MM.1S (cell line): ENCODE results near the gene SLC16A7.

Source experiments
- DNase-seq: peaks from one replicate; pipeline ENCODE4 v3.0.0-alpha.2; 2015
- H2AFZ ChIP-seq: fragments of 300-600 bp; sonication (generic); 2 replicates; pipeline ENCODE4 v1.6.0; 2016; ENCODE audit warnings: antibody characterized with exemption, low read length
- H3F3A ChIP-seq: fragments of 300-600 bp; sonication (generic); 2 replicates; pipeline ENCODE4 v1.6.1; 2016; ENCODE audit warnings: mild to moderate bottlenecking, antibody characterized with exemption, low read length, moderate library complexity, mixed read lengths; ENCODE audit not compliant: insufficient read depth
- H3K27ac ChIP-seq: fragments of 300-600 bp; sonication (generic); 2 replicates; pipeline ENCODE4 v1.5.1; 2016; ENCODE audit warnings: mild to moderate bottlenecking, low read length
- H3K27me3 ChIP-seq: fragments of 300-600 bp; sonication (generic); replicated peaks from 2 replicates; pipeline ENCODE4 v1.6.0; 2016; ENCODE audit warnings: low read length; ENCODE audit not compliant: insufficient read depth
- H3K36me3 ChIP-seq: fragments of 300-600 bp; sonication (generic); replicated peaks from 2 replicates; pipeline ENCODE4 v1.6.1; 2016; ENCODE audit warnings: mild to moderate bottlenecking, low read length, mixed read lengths; ENCODE audit not compliant: insufficient read depth
- H3K4me1 ChIP-seq: fragments of 300-600 bp; sonication (generic); 2 replicates; pipeline ENCODE4 v1.6.1; 2016; ENCODE audit warnings: low read length, mixed read lengths
- H3K4me2 ChIP-seq: fragments of 300-600 bp; sonication (generic); 2 replicates; pipeline ENCODE4 v1.6.0; 2016; ENCODE audit warnings: low read depth, low read length
- H3K4me3 ChIP-seq: fragments of 300-600 bp; sonication (generic); 2 replicates; pipeline ENCODE4 v1.5.1; 2016; ENCODE audit warnings: low read length, mixed read lengths
- H3K79me2 ChIP-seq: fragments of 300-600 bp; sonication (generic); 2 replicates; pipeline ENCODE4 v1.6.1; 2016; ENCODE audit warnings: mixed run types, low read length, mixed read lengths
- H3K9ac ChIP-seq: fragments of 300-600 bp; sonication (generic); 2 replicates; pipeline ENCODE4 v1.6.1; 2016; ENCODE audit warnings: low read length, mixed read lengths
- H3K9me2 ChIP-seq: fragments of 300-600 bp; sonication (generic); replicated peaks from 2 replicates; pipeline ENCODE4 v1.6.1; 2016; ENCODE audit warnings: mild to moderate bottlenecking, low read length, mixed read lengths; ENCODE audit not compliant: insufficient read depth
- H3K9me3 ChIP-seq: fragments of 300-600 bp; sonication (generic); replicated peaks from 2 replicates; pipeline ENCODE4 v1.6.1; 2016; ENCODE audit warnings: mild to moderate bottlenecking, low read length, mixed read lengths; ENCODE audit not compliant: insufficient read depth
- H4K20me1 ChIP-seq: fragments of 300-600 bp; sonication (generic); 2 replicates; pipeline ENCODE4 v1.6.1; 2016; ENCODE audit warnings: mild to moderate bottlenecking, low read length, moderate library complexity, mixed read lengths; ENCODE audit not compliant: insufficient read depth
- CTCF ChIP-seq: fragments of 300-600 bp; sonication (generic); IDR thresholded peaks from 2 replicates; pipeline ENCODE4 v1.5.1; 2016; ENCODE audit warnings: antibody characterized with exemption, low read length, mixed read lengths
- EZH2 ChIP-seq: fragments of 300-600 bp; sonication (generic); optimal IDR thresholded peaks from 2 replicates; pipeline ENCODE3; 2017; ENCODE audit warnings: low read depth, mild to moderate bottlenecking, antibody characterized with exemption, low read length, mixed read lengths
- EZH2phosphoT487 ChIP-seq: fragments of 300-600 bp; sonication (generic); IDR thresholded peaks from 2 replicates; pipeline ENCODE4 v1.6.1; 2018; ENCODE audit warnings: antibody characterized with exemption, low read length

The SLC16A7 gene

GRCh38 chr12:59700153-59700450 lies 104.3 kb downstream of the SLC16A7 start:
- H3K4me3 ChIP-seq: no peak overlapping the region
- H3K4me2 ChIP-seq: no peak overlapping the region
- no peak overlapping the region for H3K27ac ChIP-seq
- TF ChIP-seq EZH2phosphoT487 (no peak), EZH2 (no peak), CTCF (no peak)
- H3K79me2 ChIP-seq: no peaks in the 10 kb centered on the region
- no peaks in the 10 kb centered on the region for H3K36me3 ChIP-seq
- no peak overlapping the region for H2AFZ ChIP-seq
- H3K9ac ChIP-seq: no peak overlapping the region
- H3K27me3 ChIP-seq: no peaks in the 10 kb centered on the region
- no peaks in the 10 kb centered on the region for H4K20me1 ChIP-seq
- no peak for DNase-seq
- H3F3A ChIP-seq: no peaks in the 10 kb centered on the region
- no peaks in the 10 kb centered on the region for H3K9me2 ChIP-seq
- no peaks in the 10 kb centered on the region for H3K4me1 ChIP-seq
- H3K9me3 ChIP-seq: no peaks in the 10 kb centered on the region

- DNase-seq: no peak
- Histone ChIP-seq H2AFZ (no peak overlapping the region), H3K4me1 (no peaks in the 10 kb centered on the region), H3K36me3 (no peaks in the 10 kb centered on the region), H3K9ac (no peak overlapping the region), H3K27ac (no peak overlapping the region), H3K9me3 (no peaks in the 10 kb centered on the region), H3F3A (no peaks in the 10 kb centered on the region), H4K20me1 (no peaks in the 10 kb centered on the region), H3K79me2 (no peaks in the 10 kb centered on the region), H3K4me3 (no peak overlapping the region), H3K4me2 (no peak overlapping the region), H3K27me3 (no peaks in the 10 kb centered on the region), H3K9me2 (no peaks in the 10 kb centered on the region)
- TF ChIP-seq EZH2 (no peak), EZH2phosphoT487 (no peak), CTCF (no peak)
Observed at GRCh38 chr12:59708064-59708463, 112.2 kb downstream of the SLC16A7 start.

GRCh38 chr12:59708484-59708883 lies 112.7 kb downstream of the SLC16A7 start:
- Histone ChIP-seq H4K20me1 (no peaks in the 10 kb centered on the region), H3K27me3 (no peaks in the 10 kb centered on the region), H3K9me3 (no peaks in the 10 kb centered on the region), H3K27ac (no peak overlapping the region), H3K4me2 (no peak overlapping the region), H3K4me3 (no peak overlapping the region), H3K36me3 (no peaks in the 10 kb centered on the region), H3K9ac (no peak overlapping the region), H3F3A (no peaks in the 10 kb centered on the region), H3K9me2 (no peaks in the 10 kb centered on the region), H3K79me2 (no peaks in the 10 kb centered on the region), H3K4me1 (no peaks in the 10 kb centered on the region), H2AFZ (no peak overlapping the region)
- no peak for DNase-seq
- no peak for TF ChIP-seq EZH2
- TF ChIP-seq EZH2phosphoT487: no peak
- no peak for TF ChIP-seq CTCF
